Measurements from ENCODE around the gene EPB41.
A peak's percentile ranks its signal among the peaks of the same experiment; 100 is the strongest.
"Not testable (repeated sequence)": the region's sequence is repeated elsewhere in the genome, so short reads cannot be mapped to it uniquely, and the experiment has no call there.

EPB41 gene

GRCh38 chr1:28927648-28928313 lies 13.4 kb downstream of the EPB41 start:
- DNase-seq: no peak

- DNase-seq: no peak
Measured at GRCh38 chr1:28928314-28928941, 14.1 kb downstream of the EPB41 start.

GRCh38 chr1:28933277-28933676 lies 18.9 kb downstream of the EPB41 start:
- DNase-seq: no peak

GRCh38 chr1:28933918-28934317 lies 19.5 kb downstream of the EPB41 start:
- no peak for DNase-seq

- DNase-seq: no peak
Measured at GRCh38 chr1:28934676-28935075, 20.3 kb downstream of the EPB41 start.

GRCh38 chr1:28935293-28935692 lies 20.9 kb downstream of the EPB41 start:
- DNase-seq: no peak

GRCh38 chr1:28936094-28936493 lies 21.7 kb downstream of the EPB41 start:
- no peak for DNase-seq

- no peak for DNase-seq
Measured at GRCh38 chr1:28936528-28936927, 22.2 kb downstream of the EPB41 start.

- DNase-seq: not testable (repeated sequence)
Measured at GRCh38 chr1:28943581-28943980, 29.2 kb downstream of the EPB41 start.

GRCh38 chr1:28950006-28950405 lies 35.6 kb downstream of the EPB41 start:
- no peak for DNase-seq

- no peak for DNase-seq
Measured at GRCh38 chr1:28950449-28950848, 36.1 kb downstream of the EPB41 start.

GRCh38 chr1:28954126-28954726 lies 39.9 kb downstream of the EPB41 start:
- DNase-seq: no peak

GRCh38 chr1:28956038-28956464 lies 41.7 kb downstream of the EPB41 start:
- DNase-seq: peak; percentile 54

- not testable (repeated sequence) for DNase-seq
Measured at GRCh38 chr1:28962114-28962831, 47.9 kb downstream of the EPB41 start.

- DNase-seq: no peak
Measured at GRCh38 chr1:28965271-28965870, 51.0 kb downstream of the EPB41 start.

- DNase-seq: no peak
Measured at GRCh38 chr1:28966617-28967016, 52.2 kb downstream of the EPB41 start.

- no peak for DNase-seq
Measured at GRCh38 chr1:28971980-28972771, 57.8 kb downstream of the EPB41 start.

GRCh38 chr1:28973596-28974421 lies 59.4 kb downstream of the EPB41 start:
- no peak for DNase-seq

- DNase-seq: no peak
Measured at GRCh38 chr1:28974432-28974831, 60.1 kb downstream of the EPB41 start.

GRCh38 chr1:28976248-28976647 lies 61.9 kb downstream of the EPB41 start:
- DNase-seq: no peak

- DNase-seq: no peak
Measured at GRCh38 chr1:28981210-28981609, 66.8 kb downstream of the EPB41 start.

All from NCI-H510A treated with DMSO at 0.1 percent for 48 hours (cell line).